Epithelial cell of esophagus (primary cell): ENCODE data around the gene FGGY.
"Not testable (repeated sequence)": the region's sequence is repeated elsewhere in the genome, so short reads cannot be mapped to it uniquely, and the experiment has no call there.

Experiments
- DNase-seq: peaks from one replicate; pipeline ENCODE4 v3.0.0; 2010; ENCODE audit warnings: low read depth
- H3K4me3 ChIP-seq: 2 replicates; pipeline ENCODE4 v1.5.1; 2011; ENCODE audit warnings: mild to moderate bottlenecking, low read length, control low read depth
- CTCF ChIP-seq: IDR thresholded peaks from 2 replicates; pipeline ENCODE4 v1.5.1; 2011; ENCODE audit warnings: low read depth, mild to moderate bottlenecking, low read length, control low read depth, inconsistent platforms; ENCODE audit not compliant: insufficient read depth; ENCODE audit errors: missing control alignments

FGGY gene

GRCh38 chr1:59296358-59297256 lies at the start of gene FGGY:
Gene FGGY, plus strand, starts transcription at chr1:59297094. Its CDS starts 24,456 bp downstream, at chr1:59321550.
- TF ChIP-seq CTCF = no peak
- peak within 1 kb of the TSS; percentile 86 for H3K4me3 ChIP-seq
- DNase-seq = peak; percentile 98

- no peak for TF ChIP-seq CTCF
Observed at GRCh38 chr1:59248758-59249157, 48.1 kb upstream of the FGGY start.

DNA sequence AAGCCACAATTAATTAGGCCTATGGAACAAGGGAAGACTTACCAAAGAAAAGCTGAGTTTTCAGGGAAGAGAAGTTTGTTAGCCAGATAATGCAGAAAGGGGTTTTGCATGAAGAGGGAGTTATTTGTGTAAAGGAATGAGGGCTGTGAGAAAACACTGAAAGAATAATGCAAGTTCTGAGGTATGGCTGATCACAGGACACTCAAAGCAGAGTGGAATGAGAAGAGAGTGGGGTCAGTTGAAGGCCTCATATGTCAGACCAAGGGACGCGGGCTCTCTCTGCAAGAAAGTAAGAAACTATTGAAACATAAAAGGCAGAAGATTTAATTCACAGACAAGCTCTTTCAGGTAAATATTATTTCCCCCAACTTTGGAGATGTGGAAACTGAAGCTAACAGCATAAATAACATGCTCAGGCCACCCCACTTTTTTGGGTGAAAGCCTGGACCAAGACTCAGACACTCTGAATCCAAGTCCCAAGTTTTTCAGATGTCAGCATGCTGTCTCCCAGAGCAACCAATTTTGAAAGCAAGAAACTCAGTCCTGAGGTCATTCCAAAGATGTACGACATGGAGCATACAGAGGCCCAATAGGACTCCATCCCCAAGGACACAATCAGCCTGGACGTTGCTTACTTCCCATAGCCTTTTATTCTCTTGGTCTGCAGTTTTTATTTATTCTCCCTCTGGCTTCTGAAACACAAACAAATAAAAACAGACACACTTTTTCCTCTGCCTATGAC lies 47.3 kb upstream of the FGGY start:
- no peak for TF ChIP-seq CTCF
- DNase-seq = no peak
- no peak overlapping the region for H3K4me3 ChIP-seq

More at GRCh38 chr1:59248758-59249157, 48.1 kb upstream of the FGGY start:
- no peak overlapping the region for H3K4me3 ChIP-seq
- DNase-seq = no peak

DNA sequence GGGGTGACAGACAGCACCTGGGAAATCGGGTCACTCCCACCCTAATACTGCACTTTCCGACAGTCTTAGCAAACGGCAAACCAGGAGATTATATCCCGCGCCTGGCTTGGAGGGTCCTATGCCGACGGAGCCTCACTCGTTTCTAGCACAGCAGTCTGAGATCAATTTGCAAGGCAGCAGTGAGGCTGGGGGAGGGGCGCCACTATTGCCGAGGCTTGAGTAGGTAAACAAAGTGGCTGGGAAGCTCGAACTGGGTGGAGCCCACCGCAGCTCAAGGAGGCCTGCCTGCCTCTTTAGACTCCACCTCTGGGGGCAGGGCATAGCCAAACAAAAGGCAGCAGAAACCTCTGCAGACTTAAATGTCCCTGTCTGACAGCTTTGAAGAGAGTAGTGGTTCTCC lies 45.8 kb upstream of the FGGY start:
- DNase-seq, H3K4me3 ChIP-seq: not testable (repeated sequence)

DNA sequence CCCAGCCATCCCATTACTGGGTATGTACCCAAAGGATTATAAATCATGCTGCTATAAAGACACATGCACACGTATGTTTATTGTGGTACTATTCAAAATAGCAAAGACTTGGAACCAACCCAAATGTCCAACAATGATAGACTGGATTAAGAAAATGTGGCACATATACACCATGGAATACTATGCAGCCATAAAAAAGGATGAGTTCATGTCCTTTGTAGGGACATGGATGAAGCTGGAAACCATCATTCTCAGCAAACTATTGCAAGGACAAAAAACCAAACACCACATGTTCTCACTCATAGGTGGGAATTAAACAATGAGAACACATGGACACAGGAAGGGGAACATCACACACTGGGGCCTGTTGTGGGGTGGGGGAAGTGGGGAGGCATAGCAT lies 40.5 kb upstream of the FGGY start:
- H3K4me3 ChIP-seq, DNase-seq: not testable (repeated sequence)

DNA sequence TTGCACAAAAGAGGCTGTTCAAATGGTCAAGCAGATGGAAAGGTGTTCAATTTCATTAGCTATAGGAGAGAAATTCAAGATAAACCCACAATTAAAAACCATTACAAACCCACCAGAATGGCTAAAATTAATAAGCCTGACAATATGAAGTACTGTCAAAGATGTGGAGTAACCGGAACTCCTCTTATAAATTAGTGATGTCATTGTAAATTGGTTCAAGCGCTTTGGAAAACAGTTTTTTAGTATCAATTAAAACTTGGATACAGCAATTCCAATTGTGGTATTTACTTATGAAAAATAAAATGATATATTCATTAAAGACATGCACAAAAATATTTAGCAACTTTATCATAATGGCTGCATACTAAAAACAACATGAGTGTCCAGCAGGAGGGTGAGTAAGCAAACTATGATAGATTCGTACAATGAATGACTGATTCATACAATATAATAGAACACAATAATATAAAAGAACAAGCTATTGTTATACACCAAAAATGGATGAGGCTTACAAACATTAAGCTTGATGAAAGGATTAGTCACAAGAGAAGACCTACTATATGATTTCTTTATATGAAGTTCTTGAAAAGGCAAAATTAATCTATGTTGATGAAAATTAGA lies 38.4 kb upstream of the FGGY start:
- DNase-seq = peak; percentile 30
- no peak for TF ChIP-seq CTCF
- H3K4me3 ChIP-seq = no peak overlapping the region

DNA sequence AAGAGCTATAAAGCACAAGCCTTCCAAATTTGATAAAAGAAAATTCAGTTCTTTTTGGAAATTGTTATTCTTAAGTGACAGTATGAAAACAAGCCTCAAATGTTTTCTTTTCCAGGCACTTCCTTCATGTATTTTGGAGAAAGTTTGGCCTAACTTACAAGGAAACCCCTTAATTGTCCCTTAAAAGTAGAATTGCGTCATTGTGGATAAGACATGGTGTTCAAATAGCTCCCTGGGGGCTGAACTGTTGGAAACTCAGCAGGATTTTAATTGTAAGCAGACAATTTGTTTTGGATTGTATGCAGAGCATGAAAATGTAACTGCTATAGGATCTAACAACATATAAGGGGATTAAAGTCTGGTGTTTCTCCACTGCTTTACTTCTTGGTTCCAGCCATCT lies 35.4 kb upstream of the FGGY start:
- no peak overlapping the region for H3K4me3 ChIP-seq
- no peak for DNase-seq
- no peak for TF ChIP-seq CTCF

DNA sequence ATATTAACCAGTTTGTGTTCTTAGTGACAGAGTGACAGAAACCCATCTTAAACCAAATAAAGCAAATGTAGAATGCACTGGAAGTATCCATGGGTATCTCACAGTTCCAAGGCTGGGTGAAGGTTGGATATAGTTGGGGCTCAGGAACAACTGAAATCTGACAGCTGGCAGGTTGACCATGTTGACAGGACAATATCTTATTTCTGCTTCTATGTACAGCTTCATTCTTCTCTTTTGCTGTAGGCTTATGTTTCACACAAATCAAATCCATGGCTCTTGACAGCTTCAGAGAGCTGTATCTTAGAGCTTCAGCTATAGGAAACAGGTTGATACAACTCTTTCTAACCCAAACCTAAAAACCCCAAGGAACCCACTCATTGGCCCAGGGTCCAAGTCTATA lies 34.3 kb upstream of the FGGY start:
- no peak overlapping the region for H3K4me3 ChIP-seq
- TF ChIP-seq CTCF = no peak
- no peak for DNase-seq
